ENCODE measurements around the gene KCNMB4. TPM values are rescaled to one million over a fixed set of nuclear protein-coding genes. Genes with fewer than 3 reads are reported as not detected.

The KCNMB4 gene
- 1 to 10 TPM in 2 of 3 donors, under 1 TPM in 1; 0.98 to 1.5 (median 1.4) TPM for total RNA-seq

- no peaks in the 10 kb centered on the region for H3K9me3 ChIP-seq
- intact Hi-C loops (cut with DNase I; ENCODE audit: low total_unique reads), result no loop called here
- peak in 1 of 2 donors; percentile 57 for DNase-seq (ENCODE audit: low spot score in 2 of 2)
- no peaks in the 10 kb centered on the region for H3K36me3 ChIP-seq
- peak within 1 kb of the TSS; percentile 71 to 88 (median 79) for H3K4me3 ChIP-seq
- H3K27me3 ChIP-seq, result no peaks in the 10 kb centered on the region
- H3K27ac ChIP-seq, result peak within 1 kb of the TSS in 1 of 2 donors; percentile 21
- peaks cover 0 to 8% of the 10 kb centered on the region in 2 donors for H3K4me1 ChIP-seq
- no peak for TF ChIP-seq POLR2A (IDR thresholded peaks at IDR 0.05)
- TF ChIP-seq, protein P1, sequence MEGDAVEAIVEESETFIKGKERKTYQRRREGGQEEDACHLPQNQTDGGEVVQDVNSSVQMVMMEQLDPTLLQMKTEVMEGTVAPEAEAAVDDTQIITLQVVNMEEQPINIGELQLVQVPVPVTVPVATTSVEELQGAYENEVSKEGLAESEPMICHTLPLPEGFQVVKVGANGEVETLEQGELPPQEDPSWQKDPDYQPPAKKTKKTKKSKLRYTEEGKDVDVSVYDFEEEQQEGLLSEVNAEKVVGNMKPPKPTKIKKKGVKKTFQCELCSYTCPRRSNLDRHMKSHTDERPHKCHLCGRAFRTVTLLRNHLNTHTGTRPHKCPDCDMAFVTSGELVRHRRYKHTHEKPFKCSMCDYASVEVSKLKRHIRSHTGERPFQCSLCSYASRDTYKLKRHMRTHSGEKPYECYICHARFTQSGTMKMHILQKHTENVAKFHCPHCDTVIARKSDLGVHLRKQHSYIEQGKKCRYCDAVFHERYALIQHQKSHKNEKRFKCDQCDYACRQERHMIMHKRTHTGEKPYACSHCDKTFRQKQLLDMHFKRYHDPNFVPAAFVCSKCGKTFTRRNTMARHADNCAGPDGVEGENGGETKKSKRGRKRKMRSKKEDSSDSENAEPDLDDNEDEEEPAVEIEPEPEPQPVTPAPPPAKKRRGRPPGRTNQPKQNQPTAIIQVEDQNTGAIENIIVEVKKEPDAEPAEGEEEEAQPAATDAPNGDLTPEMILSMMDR (IDR thresholded peaks at IDR 0.05), result no peak
- TF ChIP-seq POLR2AphosphoS5 (IDR thresholded peaks at IDR 0.05), result no peak
These were observed at the start of gene KCNMB4 for GRCh38 chr12:70365648-70366518. Gene KCNMB4 (plus strand): TSS chr12:70366290. CDS start chr12:70366735, 445 bp downstream.

GRCh38 chr12:70317781-70318180, 48.3 kb upstream of the KCNMB4 start:
- Histone ChIP-seq H3K4me3 (no peak overlapping the region), H3K27me3 (no peaks in the 10 kb centered on the region), H3K36me3 (no peaks in the 10 kb centered on the region), H3K9me3 (no peaks in the 10 kb centered on the region), H3K4me1 (no peaks in the 10 kb centered on the region), H3K27ac (no peak overlapping the region)
- DNase-seq (ENCODE audit: low spot score in 2 of 2), result no peak
- TF ChIP-seq POLR2AphosphoS5 (IDR thresholded peaks at IDR 0.05) (no peak), POLR2A (IDR thresholded peaks at IDR 0.05) (no peak)
- TF ChIP-seq, protein P1 (IDR thresholded peaks at IDR 0.05), result no peak
- intact Hi-C loops (cut with DNase I; ENCODE audit: low total_unique reads), result no loop called here

- H3K9me3 ChIP-seq, result no peaks in the 10 kb centered on the region
- TF ChIP-seq, protein P1 (IDR thresholded peaks at IDR 0.05), result no peak
- TF ChIP-seq POLR2AphosphoS5 (IDR thresholded peaks at IDR 0.05) (no peak), POLR2A (IDR thresholded peaks at IDR 0.05) (no peak)
- no peaks in the 10 kb centered on the region for H3K4me1 ChIP-seq
- no peaks in the 10 kb centered on the region for H3K36me3 ChIP-seq
- H3K27ac ChIP-seq, result no peak overlapping the region
- intact Hi-C loops (cut with DNase I; ENCODE audit: low total_unique reads), result no loop called here
- H3K27me3 ChIP-seq, result no peaks in the 10 kb centered on the region
- no peak overlapping the region for H3K4me3 ChIP-seq
- DNase-seq (ENCODE audit: low spot score in 2 of 2), result no peak
These were observed 46.5 kb upstream of the KCNMB4 start for GRCh38 chr12:70319605-70320004.

DNA sequence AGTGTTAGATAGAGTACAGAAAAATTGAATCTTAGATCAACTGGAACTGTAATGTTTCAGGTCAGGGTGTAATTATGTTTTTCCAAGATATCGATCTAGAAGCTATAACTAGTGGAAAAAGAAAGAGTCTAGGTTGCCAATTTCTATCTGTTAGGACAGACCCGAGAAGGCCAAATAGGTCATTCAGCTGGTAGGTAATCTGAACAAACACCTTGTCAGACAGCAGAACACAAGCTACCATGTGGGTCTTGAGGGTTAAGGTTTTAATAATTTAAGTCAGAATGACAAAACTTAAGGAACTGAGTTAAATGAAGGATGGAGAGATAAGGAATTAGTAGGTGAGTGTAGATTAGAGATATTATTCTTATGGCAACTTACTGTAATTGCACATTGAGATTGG, 44.9 kb upstream of the KCNMB4 start:
- H3K27me3 ChIP-seq, result no peaks in the 10 kb centered on the region
- no peaks in the 10 kb centered on the region for H3K9me3 ChIP-seq
- intact Hi-C loops (cut with DNase I; ENCODE audit: low total_unique reads), result no loop called here
- TF ChIP-seq POLR2A (IDR thresholded peaks at IDR 0.05) (no peak), POLR2AphosphoS5 (IDR thresholded peaks at IDR 0.05) (no peak)
- TF ChIP-seq, protein P1 (IDR thresholded peaks at IDR 0.05), result no peak
- H3K4me1 ChIP-seq, result no peaks in the 10 kb centered on the region
- no peak overlapping the region for H3K27ac ChIP-seq
- no peak overlapping the region for H3K4me3 ChIP-seq
- DNase-seq (ENCODE audit: low spot score in 2 of 2), result no peak
- H3K36me3 ChIP-seq, result no peaks in the 10 kb centered on the region

DNA sequence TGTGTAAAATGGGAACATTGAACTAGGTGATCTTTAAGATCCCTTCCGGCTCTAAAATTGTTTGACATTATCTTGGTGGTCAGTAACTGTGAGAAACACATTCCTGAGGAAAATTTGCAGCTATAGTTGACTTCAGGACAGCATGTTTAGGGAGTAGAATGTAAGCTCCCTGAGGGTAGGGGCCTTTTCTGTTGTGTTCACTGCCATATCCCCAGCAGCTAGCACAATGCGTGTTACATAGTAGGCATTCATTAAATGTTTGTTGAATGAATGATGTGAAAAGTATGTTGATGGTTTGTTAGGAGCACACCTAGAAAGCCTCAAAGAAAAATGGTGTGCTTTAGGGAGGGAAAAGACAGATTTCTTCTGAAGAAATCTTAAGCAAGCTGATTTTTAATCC, 38.5 kb upstream of the KCNMB4 start:
- TF ChIP-seq POLR2A (IDR thresholded peaks at IDR 0.05) (no peak), POLR2AphosphoS5 (IDR thresholded peaks at IDR 0.05) (no peak)
- TF ChIP-seq, protein P1 (IDR thresholded peaks at IDR 0.05), result no peak
- Histone ChIP-seq H3K27ac (no peak overlapping the region), H3K4me1 (no peaks in the 10 kb centered on the region), H3K27me3 (no peaks in the 10 kb centered on the region), H3K36me3 (no peaks in the 10 kb centered on the region), H3K4me3 (no peak overlapping the region), H3K9me3 (no peaks in the 10 kb centered on the region)
- no peak for DNase-seq (ENCODE audit: low spot score in 2 of 2)
- intact Hi-C loops (cut with DNase I; ENCODE audit: low total_unique reads), result no loop called here
